HG02571 (cell line): Measurements from ENCODE around the gene KCNQ5.

Source experiments
- ATAC-seq: cut with Tn5 transposase; IDR thresholded peaks from one replicate; pipeline ENCODE4 v1.9.1; 2021; ENCODE audit warnings: mild to moderate bottlenecking, moderate library complexity; ENCODE audit not compliant: unreplicated experiment

Gene KCNQ5

GRCh38 chr6:72792692-72793091, 170.8 kb downstream of the KCNQ5 start:
- no peak for ATAC-seq

- no peak for ATAC-seq
Measured at GRCh38 chr6:72793641-72794395, 172.0 kb downstream of the KCNQ5 start.

- ATAC-seq = no peak
Measured at GRCh38 chr6:72798196-72798595, 176.3 kb downstream of the KCNQ5 start.

- no peak for ATAC-seq
Measured at GRCh38 chr6:72809746-72810379, 188.0 kb downstream of the KCNQ5 start.

- ATAC-seq = no peak
Measured at GRCh38 chr6:72810571-72811280, 188.9 kb downstream of the KCNQ5 start.

GRCh38 chr6:72811971-72812421, 190.1 kb downstream of the KCNQ5 start:
- ATAC-seq = no peak

- no peak for ATAC-seq
Measured at GRCh38 chr6:72813807-72814596, 192.1 kb downstream of the KCNQ5 start.

- ATAC-seq = no peak
Measured at GRCh38 chr6:72816022-72816421, 194.2 kb downstream of the KCNQ5 start.

GRCh38 chr6:72817208-72817607, 195.3 kb downstream of the KCNQ5 start:
- no peak for ATAC-seq

- ATAC-seq = no peak
Measured at GRCh38 chr6:72819609-72820008, 197.7 kb downstream of the KCNQ5 start.

- ATAC-seq = no peak
Measured at GRCh38 chr6:72820153-72820552, 198.3 kb downstream of the KCNQ5 start.

GRCh38 chr6:72820906-72821305, 199.0 kb downstream of the KCNQ5 start:
- ATAC-seq = no peak

GRCh38 chr6:72822023-72822422, 200.2 kb downstream of the KCNQ5 start:
- no peak for ATAC-seq

GRCh38 chr6:72822691-72823090, 200.8 kb downstream of the KCNQ5 start:
- no peak for ATAC-seq

GRCh38 chr6:72824833-72825232, 203.0 kb downstream of the KCNQ5 start:
- peak; percentile 69 for ATAC-seq

GRCh38 chr6:72825315-72825911, 203.5 kb downstream of the KCNQ5 start:
- peak; percentile 49 for ATAC-seq

- no peak for ATAC-seq
Measured at GRCh38 chr6:72826037-72826436, 204.2 kb downstream of the KCNQ5 start.

- ATAC-seq = no peak
Measured at GRCh38 chr6:72826744-72827438, 205.0 kb downstream of the KCNQ5 start.

- ATAC-seq = no peak
Measured at GRCh38 chr6:72828904-72829303, 207.0 kb downstream of the KCNQ5 start.

- no peak for ATAC-seq
Measured at GRCh38 chr6:72832271-72832670, 210.4 kb downstream of the KCNQ5 start.
